Karpas-422 (cell line): ENCODE measurements around the gene CYP2J2. TPM values are rescaled to one million over a fixed set of nuclear protein-coding genes. Genes with fewer than 3 reads are reported as not detected.
"Not testable (repeated sequence)": the region's sequence is repeated elsewhere in the genome, so short reads cannot be mapped to it uniquely, and the experiment has no call there.

Experiments
- DNase-seq: peaks from one replicate; pipeline ENCODE4 v3.0.0-alpha.2; 2015
- H2AFZ ChIP-seq: fragments of 200-600 bp; sonication (generic); 2 replicates; pipeline ENCODE4 v1.6.1; 2014; ENCODE audit warnings: antibody characterized with exemption, low read length, mixed read lengths
- H3K27ac ChIP-seq: fragments of 200-600 bp; sonication (generic); 2 replicates; pipeline ENCODE4 v1.5.1; 2014; ENCODE audit warnings: mild to moderate bottlenecking, low read length, moderate library complexity
- H3K27me3 ChIP-seq: fragments of 200-600 bp; sonication (generic); 2 replicates; pipeline ENCODE4 v1.6.1; 2014; ENCODE audit warnings: low read length, mixed read lengths
- H3K36me3 ChIP-seq: fragments of 200-600 bp; sonication (generic); 2 replicates; pipeline ENCODE4 v1.6.1; 2014; ENCODE audit warnings: low read length, mixed read lengths; ENCODE audit not compliant: insufficient read depth
- H3K4me1 ChIP-seq: fragments of 200-600 bp; sonication (generic); 2 replicates; pipeline ENCODE4 v1.6.1; 2014; ENCODE audit warnings: mild to moderate bottlenecking, low read length, mixed read lengths
- H3K4me2 ChIP-seq: fragments of 200-600 bp; sonication (generic); 2 replicates; pipeline ENCODE4 v1.6.1; 2014; ENCODE audit warnings: low read length, low read depth, mild to moderate bottlenecking; ENCODE audit not compliant: poor library complexity, severe bottlenecking
- H3K4me3 ChIP-seq: fragments of 200-600 bp; sonication (generic); 2 replicates; pipeline ENCODE4 v1.5.1; 2014; ENCODE audit warnings: mild to moderate bottlenecking, antibody characterized with exemption, low read length, mixed read lengths
- H3K79me2 ChIP-seq: fragments of 200-600 bp; sonication (generic); 2 replicates; pipeline ENCODE4 v1.6.1; 2014; ENCODE audit warnings: mild to moderate bottlenecking, low read length, mixed read lengths
- H3K9ac ChIP-seq: fragments of 200-600 bp; sonication (generic); 2 replicates; pipeline ENCODE4 v1.6.0; 2014; ENCODE audit warnings: low read length
- H3K9me2 ChIP-seq: fragments of 200-600 bp; sonication (generic), shearing (Covaris generic); replicated peaks from 2 replicates; pipeline ENCODE4 v1.6.0; 2014; ENCODE audit warnings: mild to moderate bottlenecking, low read length, moderate library complexity; ENCODE audit not compliant: insufficient read depth
- H3K9me3 ChIP-seq: fragments of 300-700, 200-600 bp; sonication (generic); 2 replicates; pipeline ENCODE4 v1.6.1; 2014; ENCODE audit warnings: low read length, mixed read lengths
- H4K20me1 ChIP-seq: fragments of 200-600 bp; sonication (generic); 2 replicates; pipeline ENCODE4 v1.6.1; 2014; ENCODE audit warnings: mild to moderate bottlenecking, antibody characterized with exemption, low read length, low read depth; ENCODE audit not compliant: insufficient read depth
- total RNA-seq: library from RNA; depleted of rRNA; stranded (reverse); fragments of >200 nt; shearing (Covaris generic); gene quantifications from 2 replicates; pipeline ENCODE4 v1.2.3, GENCODE V29; 2014; ENCODE audit warnings: low replicate concordance

CYP2J2 gene
- total RNA-seq, 1 experiment from 2014 or later: not detected

GRCh38 chr1:59928996-59929395, 2.4 kb upstream of the CYP2J2 start:
- Histone ChIP-seq H3K27ac (no peak overlapping the region), H2AFZ (no peak overlapping the region), H3K9me2 (no peaks in the 10 kb centered on the region), H4K20me1 (no peaks in the 10 kb centered on the region), H3K27me3 (no peaks in the 10 kb centered on the region), H3K4me3 (no peak overlapping the region), H3K9me3 (no peaks in the 10 kb centered on the region), H3K4me2 (no peak overlapping the region), H3K9ac (no peak overlapping the region), H3K4me1 (no peaks in the 10 kb centered on the region), H3K36me3 (no peaks in the 10 kb centered on the region), H3K79me2 (no peaks in the 10 kb centered on the region)
- no peak for DNase-seq

GRCh38 chr1:59927213-59927612, 640 bp upstream of the CYP2J2 start:
- Histone ChIP-seq H3K4me1 (no peaks in the 10 kb centered on the region), H4K20me1 (no peaks in the 10 kb centered on the region), H3K27me3 (no peaks in the 10 kb centered on the region), H3K27ac (no peak overlapping the region), H3K9me2 (no peaks in the 10 kb centered on the region), H3K4me3 (no peak overlapping the region), H3K4me2 (no peak overlapping the region), H3K36me3 (no peaks in the 10 kb centered on the region), H3K79me2 (no peaks in the 10 kb centered on the region), H2AFZ (no peak overlapping the region), H3K9ac (no peak overlapping the region), H3K9me3 (no peaks in the 10 kb centered on the region)
- no peak for DNase-seq

GRCh38 chr1:59924653-59925052, 1.9 kb downstream of the CYP2J2 start:
- H3K27me3 ChIP-seq: no peaks in the 10 kb centered on the region
- DNase-seq: no peak
- H3K4me2 ChIP-seq: no peak overlapping the region
- H3K79me2 ChIP-seq: no peaks in the 10 kb centered on the region
- H4K20me1 ChIP-seq: no peaks in the 10 kb centered on the region
- H3K9ac ChIP-seq: no peak overlapping the region
- H2AFZ ChIP-seq: no peak overlapping the region
- H3K27ac ChIP-seq: no peak overlapping the region
- H3K4me1 ChIP-seq: no peaks in the 10 kb centered on the region
- H3K36me3 ChIP-seq: no peaks in the 10 kb centered on the region
- no peaks in the 10 kb centered on the region for H3K9me3 ChIP-seq
- no peaks in the 10 kb centered on the region for H3K9me2 ChIP-seq
- no peak overlapping the region for H3K4me3 ChIP-seq

- H2AFZ ChIP-seq, H3K27me3 ChIP-seq, H3K36me3 ChIP-seq, H3K79me2 ChIP-seq, H3K4me2 ChIP-seq, H4K20me1 ChIP-seq, H3K27ac ChIP-seq, H3K9me3 ChIP-seq, DNase-seq, H3K9ac ChIP-seq, H3K9me2 ChIP-seq, H3K4me1 ChIP-seq, H3K4me3 ChIP-seq: not testable (repeated sequence)
Observed at GRCh38 chr1:59921258-59921899, 5.2 kb downstream of the CYP2J2 start.

- Histone ChIP-seq H3K27ac (no peak overlapping the region), H3K9ac (no peak overlapping the region), H4K20me1 (no peaks in the 10 kb centered on the region), H3K4me2 (no peak overlapping the region), H2AFZ (no peak overlapping the region), H3K27me3 (no peaks in the 10 kb centered on the region), H3K9me3 (no peaks in the 10 kb centered on the region), H3K4me3 (no peak overlapping the region), H3K4me1 (no peaks in the 10 kb centered on the region), H3K79me2 (no peaks in the 10 kb centered on the region), H3K36me3 (no peaks in the 10 kb centered on the region), H3K9me2 (no peaks in the 10 kb centered on the region)
- DNase-seq: no peak
Observed at GRCh38 chr1:59919746-59920145, 6.8 kb downstream of the CYP2J2 start.

GRCh38 chr1:59917785-59918180, 8.8 kb downstream of the CYP2J2 start:
- Histone ChIP-seq H3K79me2 (no peaks in the 10 kb centered on the region), H2AFZ (no peak overlapping the region), H3K4me1 (no peaks in the 10 kb centered on the region), H4K20me1 (no peaks in the 10 kb centered on the region), H3K9me2 (no peaks in the 10 kb centered on the region), H3K27me3 (no peaks in the 10 kb centered on the region), H3K4me2 (no peak overlapping the region), H3K27ac (no peak overlapping the region), H3K9me3 (no peaks in the 10 kb centered on the region), H3K9ac (no peak overlapping the region), H3K36me3 (no peaks in the 10 kb centered on the region), H3K4me3 (no peak overlapping the region)
- no peak for DNase-seq

- no peak overlapping the region for H3K4me2 ChIP-seq
- H3K4me3 ChIP-seq: no peak overlapping the region
- H3K4me1 ChIP-seq: no peaks in the 10 kb centered on the region
- no peak for DNase-seq
- H3K9me3 ChIP-seq: no peaks in the 10 kb centered on the region
- no peaks in the 10 kb centered on the region for H4K20me1 ChIP-seq
- no peaks in the 10 kb centered on the region for H3K9me2 ChIP-seq
- H2AFZ ChIP-seq: no peak overlapping the region
- H3K27me3 ChIP-seq: no peaks in the 10 kb centered on the region
- H3K9ac ChIP-seq: no peak overlapping the region
- no peaks in the 10 kb centered on the region for H3K36me3 ChIP-seq
- no peak overlapping the region for H3K27ac ChIP-seq
- H3K79me2 ChIP-seq: no peaks in the 10 kb centered on the region
Observed at GRCh38 chr1:59917026-59917784, 9.4 kb downstream of the CYP2J2 start.

GRCh38 chr1:59915516-59915915, 11.1 kb downstream of the CYP2J2 start:
- no peaks in the 10 kb centered on the region for H3K4me1 ChIP-seq
- no peak for DNase-seq
- no peaks in the 10 kb centered on the region for H3K9me3 ChIP-seq
- no peak overlapping the region for H3K9ac ChIP-seq
- H3K36me3 ChIP-seq: no peaks in the 10 kb centered on the region
- no peak overlapping the region for H3K27ac ChIP-seq
- no peak overlapping the region for H3K4me2 ChIP-seq
- H3K79me2 ChIP-seq: no peaks in the 10 kb centered on the region
- H3K9me2 ChIP-seq: no peaks in the 10 kb centered on the region
- no peak overlapping the region for H2AFZ ChIP-seq
- no peaks in the 10 kb centered on the region for H4K20me1 ChIP-seq
- no peak overlapping the region for H3K4me3 ChIP-seq
- no peaks in the 10 kb centered on the region for H3K27me3 ChIP-seq
